Lower lobe of right lung (tissue), 2 donors: Measurements from ENCODE around the gene MAP3K10. TPM values are rescaled to one million over a fixed set of nuclear protein-coding genes. Genes with fewer than 3 reads are reported as not detected.

Experiments used
- ATAC-seq, 2 donors: fragments of 200-7000 bp; cut with Tn5 transposase; one replicate each; pipeline ENCODE4 v1.9.1; 2020 to 2022; ENCODE audit warnings: mild to moderate bottlenecking in 2 of 2, moderate library complexity in 2 of 2
- DNase-seq: peaks from one replicate; pipeline ENCODE4 v3.0.0-alpha.2; 2020
- H3K27ac ChIP-seq: fragments of 200-600 bp; one replicate; pipeline ENCODE4 v1.8.0; 2022
- H3K27me3 ChIP-seq: fragments of 200-600 bp; one replicate; pipeline ENCODE4 v1.8.0; 2022; ENCODE audit warnings: low read depth
- H3K36me3 ChIP-seq: fragments of 200-600 bp; one replicate; pipeline ENCODE4 v1.8.0; 2022; ENCODE audit warnings: mild to moderate bottlenecking
- H3K4me1 ChIP-seq: fragments of 200-600 bp; one replicate; pipeline ENCODE4 v1.8.0; 2022
- H3K4me3 ChIP-seq: fragments of 200-600 bp; one replicate; pipeline ENCODE4 v1.8.0; 2022; ENCODE audit warnings: mild to moderate bottlenecking
- H3K9me3 ChIP-seq: fragments of 200-600 bp; one replicate; pipeline ENCODE4 v1.8.0; 2022
- CTCF ChIP-seq: fragments of 200-600 bp; IDR thresholded peaks from one replicate; pipeline ENCODE4 v1.8.0; 2022; ENCODE audit warnings: antibody characterized with exemption, mild to moderate bottlenecking
- intact Hi-C: fragments of 100-400 bp; cut with DNase I; formaldehyde crosslinking; loops from one replicate; pipeline ENCODE4 v1.11.0; 2022
- total RNA-seq: library from RNA; stranded (reverse); fragmentation: NEBNext Ultra II Directional; extraction: Animal tissue kit (Norgen Biotek cat#: 25700); gene quantifications from one replicate; pipeline ENCODE4 v1.2.1, GENCODE V29; 2021
- donor health status: DM: no; HTN: yes; CAD: no; lungs with severe emphysema.

The MAP3K10 gene
- total RNA-seq, 1 donor from 2014 or later: 17.4 TPM

GRCh38 chr19:40208602-40209001 lies 17.4 kb downstream of the MAP3K10 start:
- intact Hi-C loops: no loop called here
- no peaks in the 10 kb centered on the region for H3K27me3 ChIP-seq

GRCh38 chr19:40210889-40211288 lies 19.7 kb downstream of the MAP3K10 start:
- Histone ChIP-seq H3K9me3 (no peaks in the 10 kb centered on the region), H3K36me3 (peaks cover 20% of the 10 kb centered on the region), H3K27ac (no peak overlapping the region), H3K4me1 (peaks cover 7% of the 10 kb centered on the region), H3K4me3 (no peak overlapping the region), H3K27me3 (no peaks in the 10 kb centered on the region)
- intact Hi-C loops: no loop called here
- DNase-seq (no peak), ATAC-seq (no peak)
- no peak for TF ChIP-seq CTCF

More at GRCh38 chr19:40208602-40209001, 17.4 kb downstream of the MAP3K10 start:
- no peak for ATAC-seq
- no peak for DNase-seq
- TF ChIP-seq CTCF: no peak
- Histone ChIP-seq H3K27ac (no peak overlapping the region), H3K36me3 (peaks cover 33% of the 10 kb centered on the region), H3K4me1 (peaks cover 7% of the 10 kb centered on the region), H3K9me3 (no peaks in the 10 kb centered on the region), H3K4me3 (no peak overlapping the region)

- H3K27ac ChIP-seq: no peak overlapping the region
- intact Hi-C loops: no loop called here
- H3K36me3 ChIP-seq: peaks cover 20% of the 10 kb centered on the region
- DNase-seq (no peak), ATAC-seq (no peak)
- no peak overlapping the region for H3K4me3 ChIP-seq
- no peak for TF ChIP-seq CTCF
- H3K27me3 ChIP-seq: peaks cover 24% of the 10 kb centered on the region
- H3K4me1 ChIP-seq: peaks cover 16% of the 10 kb centered on the region
- H3K9me3 ChIP-seq: no peaks in the 10 kb centered on the region
Measured at GRCh38 chr19:40213251-40213829, 22.1 kb downstream of the MAP3K10 start.

GRCh38 chr19:40213882-40214570 lies 22.8 kb downstream of the MAP3K10 start:
- DNase-seq (no peak), ATAC-seq (no peak)
- H3K36me3 ChIP-seq: peaks cover 20% of the 10 kb centered on the region
- H3K4me1 ChIP-seq: peaks cover 13% of the 10 kb centered on the region
- no peak overlapping the region for H3K27ac ChIP-seq
- H3K27me3 ChIP-seq: peaks cover 30% of the 10 kb centered on the region
- TF ChIP-seq CTCF: no peak
- no peak overlapping the region for H3K4me3 ChIP-seq
- no peaks in the 10 kb centered on the region for H3K9me3 ChIP-seq
- intact Hi-C loops: no loop called here

- DNase-seq (no peak), ATAC-seq (no peak)
- H3K27me3 ChIP-seq: peaks cover 39% of the 10 kb centered on the region
- no peak for TF ChIP-seq CTCF
- intact Hi-C loops: no loop called here
- peaks cover 16% of the 10 kb centered on the region for H3K36me3 ChIP-seq
- no peak overlapping the region for H3K4me3 ChIP-seq
- H3K4me1 ChIP-seq: peaks cover 10% of the 10 kb centered on the region
- H3K27ac ChIP-seq: no peak overlapping the region
- H3K9me3 ChIP-seq: no peaks in the 10 kb centered on the region
Measured at GRCh38 chr19:40214936-40215335, 23.7 kb downstream of the MAP3K10 start.
